SK-N-SH (cell line): ENCODE measurements around the gene KCTD8. TPM values are rescaled to one million over a fixed set of nuclear protein-coding genes. Genes with fewer than 3 reads are reported as not detected.

Experiments
- CTCF ChIA-PET: fragments of 300-600, 350-600 bp; formaldehyde crosslinking; extraction: SDS; loops from one replicate; lab custom pipeline; 2021; lab: Yijun Ruan, JAX
- POLR2A ChIA-PET: fragments of 350-600 bp; sonication (Branson Sonifier 250); formaldehyde crosslinking; extraction: SDS; loops from one replicate; lab custom pipeline; 2020; ENCODE audit warnings: antibody characterized with exemption, inconsistent platforms; lab: Yijun Ruan, JAX
- DNase-seq: peaks from one replicate; pipeline ENCODE4 v3.0.0; 2012
- H2AFZ ChIP-seq: fragments of 200-600 bp; sonication (generic); 2 replicates; pipeline ENCODE4 v1.8.1; 2016; ENCODE audit warnings: antibody characterized with exemption, mild to moderate bottlenecking, low read depth
- H3F3A ChIP-seq: fragments of 200-600 bp; sonication (generic); replicated peaks from 2 replicates; pipeline ENCODE3; 2016; ENCODE audit warnings: antibody characterized with exemption, mild to moderate bottlenecking; ENCODE audit not compliant: insufficient read depth
- H3K27ac ChIP-seq, 2 experiments: fragments of 200-500 bp in 1 of 2; fragments of 200-600 bp in 1 of 2; sonication (Bioruptor generic) in 1 of 2; sonication (generic), shearing (Covaris generic) in 1 of 2; 2 replicates each; pipeline versions ENCODE4 v1.5.1 to v1.6.1; 2014 to 2016; ENCODE audit warnings: low read depth in 2 of 2, inconsistent platforms in 1 of 2, low read length in 1 of 2, mild to moderate bottlenecking in 1 of 2, mixed read lengths in 1 of 2
- H3K27me3 ChIP-seq: fragments of 200-600 bp; sonication (generic), shearing (Covaris generic); 2 replicates; pipeline ENCODE4 v1.6.1; 2016; ENCODE audit warnings: mixed run types; ENCODE audit not compliant: insufficient read depth
- H3K36me3 ChIP-seq, 2 experiments: fragments of 200-500 bp in 1 of 2; fragments of 200-600 bp in 1 of 2; sonication (Bioruptor generic) in 1 of 2; sonication (generic) in 1 of 2; replicated peaks in 1 of 2; 2 replicates each; pipeline versions ENCODE3 to v1.5.1; 2014 to 2016; ENCODE audit warnings: low read length in 1 of 2, mild to moderate bottlenecking in 1 of 2; ENCODE audit not compliant: insufficient read depth in 2 of 2, control insufficient read depth in 1 of 2
- H3K4me1 ChIP-seq, 2 experiments: fragments of 200-500 bp in 1 of 2; fragments of 200-600 bp in 1 of 2; sonication (Bioruptor generic) in 1 of 2; sonication (generic), shearing (Covaris generic) in 1 of 2; 2 replicates each; pipeline versions ENCODE4 v1.5.1 to v1.6.1; 2014 to 2016; ENCODE audit warnings: low read depth in 1 of 2, low read length in 1 of 2, mixed run types in 1 of 2; ENCODE audit not compliant: insufficient read depth in 2 of 2, control insufficient read depth in 1 of 2
- H3K4me2 ChIP-seq: fragments of 200-600 bp; sonication (generic), shearing (Covaris generic); 2 replicates; pipeline ENCODE4 v1.6.1; 2017; ENCODE audit warnings: mixed run types
- H3K4me3 ChIP-seq, 2 experiments: fragments of 200-500 bp in 1 of 2; fragments of 200-600 bp in 1 of 2; sonication (Bioruptor generic) in 1 of 2; sonication (generic), shearing (Covaris generic) in 1 of 2; 2 replicates each; pipeline versions ENCODE4 v1.5.1 to v1.8.1; 2014 to 2016; ENCODE audit warnings: low read depth in 2 of 2, inconsistent platforms in 1 of 2, low read length in 1 of 2, mild to moderate bottlenecking in 1 of 2, mixed read lengths in 1 of 2, moderate library complexity in 1 of 2
- H3K79me2 ChIP-seq: fragments of 200-600 bp; sonication (generic); 2 replicates; pipeline ENCODE4 v1.8.1; 2017; ENCODE audit warnings: mild to moderate bottlenecking; ENCODE audit not compliant: insufficient read depth
- H3K9ac ChIP-seq: fragments of 200-600 bp; sonication (generic); 2 replicates; pipeline ENCODE4 v1.6.1; 2017; ENCODE audit warnings: mixed run types
- H3K9me2 ChIP-seq: fragments of 200-600 bp; sonication (generic); 2 replicates; pipeline ENCODE4 v1.6.1; 2017; ENCODE audit warnings: mixed run types
- H3K9me3 ChIP-seq: fragments of 200-600 bp; sonication (generic); 2 replicates; pipeline ENCODE4 v1.6.1; 2017; ENCODE audit warnings: mixed run types, mild to moderate bottlenecking, moderate library complexity
- H4K20me1 ChIP-seq: fragments of 200-600 bp; sonication (generic); 2 replicates; pipeline ENCODE4 v1.6.1; 2017; ENCODE audit warnings: mild to moderate bottlenecking, mixed run types; ENCODE audit not compliant: insufficient read depth
- ELF1 ChIP-seq: IDR thresholded peaks from 2 replicates; pipeline ENCODE4 v1.4.0; 2012
- MEF2A ChIP-seq: IDR thresholded peaks from 2 replicates; pipeline ENCODE4 v1.4.0; 2012; ENCODE audit warnings: low read depth, borderline replicate concordance
- NFIC ChIP-seq: IDR thresholded peaks from 2 replicates; pipeline ENCODE4 v1.4.0; 2012; ENCODE audit warnings: borderline replicate concordance
- NRF1 ChIP-seq: IDR thresholded peaks from 2 replicates; pipeline ENCODE4 v1.6.1; 2012; ENCODE audit warnings: low read depth, mild to moderate bottlenecking, low read length
- POLR2AphosphoS5 ChIP-seq: IDR thresholded peaks from 2 replicates; pipeline ENCODE4 v1.6.1; 2012; ENCODE audit warnings: low read depth, low read length
- RFX5 ChIP-seq: IDR thresholded peaks from 2 replicates; pipeline ENCODE4 v1.6.1; 2012; ENCODE audit warnings: mild to moderate bottlenecking, improper control_type of control experiment, low read length
- RXRA ChIP-seq: IDR thresholded peaks from 2 replicates; pipeline ENCODE4 v1.4.0; 2012; ENCODE audit warnings: low read depth, mild to moderate bottlenecking, borderline replicate concordance
- SIN3A ChIP-seq: IDR thresholded peaks from 2 replicates; pipeline ENCODE4 v1.6.1; 2012; ENCODE audit warnings: low read depth, mild to moderate bottlenecking, low read length, moderate library complexity, borderline replicate concordance
- SMC3 ChIP-seq: IDR thresholded peaks from 2 replicates; pipeline ENCODE4 v1.6.1; 2012; ENCODE audit warnings: low read depth, low read length, improper control_type of control experiment
- TAF1 ChIP-seq: IDR thresholded peaks from 2 replicates; pipeline ENCODE4 v1.6.1; 2012; ENCODE audit warnings: low read depth, mild to moderate bottlenecking, low read length, moderate library complexity, borderline replicate concordance
- TCF12 ChIP-seq: IDR thresholded peaks from 2 replicates; pipeline ENCODE4 v1.4.0; 2012
- TEAD4 ChIP-seq: IDR thresholded peaks from 2 replicates; pipeline ENCODE4 v1.4.0; 2012; ENCODE audit warnings: mild to moderate bottlenecking, borderline replicate concordance; ENCODE audit not compliant: insufficient read depth
- YY1 ChIP-seq: IDR thresholded peaks from 2 replicates; pipeline ENCODE4 v1.4.0; 2012; ENCODE audit warnings: low read depth, mild to moderate bottlenecking
- WGBS: methylation state at CpG from one replicate; pipeline ENCODE4 v1.1.6; 2017; ENCODE audit warnings: low lambda C conversion rate; 5-methylcytosine and 5-hydroxymethylcytosine counted together
- polyA plus RNA-seq, 3 experiments: library from polyadenylated mRNA; depleted of rRNA; stranded (reverse); fragments of >200 nt; gene quantifications; 2 replicates each; pipeline ENCODE4 v1.2.3, GENCODE V29; 2012
- TF ChIP-seq, protein P1 (sequence below): fragments of 200-600 bp; sonication (generic); IDR thresholded peaks from 2 replicates; pipeline ENCODE4 v1.6.1; 2017; ENCODE audit warnings: antibody characterized with exemption, mild to moderate bottlenecking, moderate library complexity
- TF ChIP-seq, protein P2 (sequence below): IDR thresholded peaks from 2 replicates; pipeline ENCODE4 v1.4.0; 2012; ENCODE audit warnings: low read depth, borderline replicate concordance
- TF ChIP-seq, protein P3 (sequence below): IDR thresholded peaks from 2 replicates; pipeline ENCODE4; 2012
- TF ChIP-seq, protein P4 (sequence below): IDR thresholded peaks from 2 replicates; pipeline ENCODE4 v1.4.0; 2012; ENCODE audit warnings: low read depth, borderline replicate concordance

Gene KCTD8
- polyA plus RNA-seq, 1 of the 3 experiments (the other 2 are of a cell fraction): not detected

DNA sequence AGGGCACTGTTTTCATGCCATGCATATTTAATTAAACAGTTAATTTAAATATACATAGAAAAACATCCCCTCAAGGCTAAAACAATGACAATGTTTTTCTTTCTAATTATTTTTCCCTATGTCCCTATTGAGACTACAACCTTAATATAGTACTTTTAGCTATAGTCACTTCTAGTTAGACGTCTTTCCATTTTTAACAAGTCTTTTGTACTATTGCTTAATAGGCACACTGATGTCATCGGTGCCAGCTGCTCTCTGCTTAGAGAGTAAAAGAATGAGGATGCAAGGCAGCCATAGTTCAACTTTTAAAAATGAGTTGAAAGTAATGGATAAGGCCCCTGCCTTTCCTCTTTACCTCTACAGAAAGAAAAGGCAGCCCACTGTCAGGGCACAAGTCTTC is 191.1 kb downstream of the KCTD8 start:
- DNase-seq: no peak
- Histone ChIP-seq H3K36me3 (no peaks in the 10 kb centered on the region), H3K9me3 (no peaks in the 10 kb centered on the region), H3K27me3 (no peaks in the 10 kb centered on the region), H3K4me1 (no peaks in the 10 kb centered on the region), H3K4me3 (no peak overlapping the region), H3K79me2 (no peaks in the 10 kb centered on the region), H3K4me2 (no peak overlapping the region), H3F3A (no peaks in the 10 kb centered on the region), H4K20me1 (no peaks in the 10 kb centered on the region), H3K9me2 (no peaks in the 10 kb centered on the region), H3K27ac (no peak overlapping the region), H2AFZ (no peak overlapping the region), H3K9ac (no peak overlapping the region)
- 3% methylated on average over 2 of the region's 2 CpGs for WGBS
- ChIA-PET CTCF (no interaction called here), POLR2A (no interaction called here)
- TF ChIP-seq, protein P1, sequence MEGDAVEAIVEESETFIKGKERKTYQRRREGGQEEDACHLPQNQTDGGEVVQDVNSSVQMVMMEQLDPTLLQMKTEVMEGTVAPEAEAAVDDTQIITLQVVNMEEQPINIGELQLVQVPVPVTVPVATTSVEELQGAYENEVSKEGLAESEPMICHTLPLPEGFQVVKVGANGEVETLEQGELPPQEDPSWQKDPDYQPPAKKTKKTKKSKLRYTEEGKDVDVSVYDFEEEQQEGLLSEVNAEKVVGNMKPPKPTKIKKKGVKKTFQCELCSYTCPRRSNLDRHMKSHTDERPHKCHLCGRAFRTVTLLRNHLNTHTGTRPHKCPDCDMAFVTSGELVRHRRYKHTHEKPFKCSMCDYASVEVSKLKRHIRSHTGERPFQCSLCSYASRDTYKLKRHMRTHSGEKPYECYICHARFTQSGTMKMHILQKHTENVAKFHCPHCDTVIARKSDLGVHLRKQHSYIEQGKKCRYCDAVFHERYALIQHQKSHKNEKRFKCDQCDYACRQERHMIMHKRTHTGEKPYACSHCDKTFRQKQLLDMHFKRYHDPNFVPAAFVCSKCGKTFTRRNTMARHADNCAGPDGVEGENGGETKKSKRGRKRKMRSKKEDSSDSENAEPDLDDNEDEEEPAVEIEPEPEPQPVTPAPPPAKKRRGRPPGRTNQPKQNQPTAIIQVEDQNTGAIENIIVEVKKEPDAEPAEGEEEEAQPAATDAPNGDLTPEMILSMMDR: no peak
- TF ChIP-seq POLR2AphosphoS5: no peak
- no peak for TF ChIP-seq SMC3
- TF ChIP-seq SIN3A: no peak
- no peak for TF ChIP-seq NFIC
- TF ChIP-seq, protein P2, sequence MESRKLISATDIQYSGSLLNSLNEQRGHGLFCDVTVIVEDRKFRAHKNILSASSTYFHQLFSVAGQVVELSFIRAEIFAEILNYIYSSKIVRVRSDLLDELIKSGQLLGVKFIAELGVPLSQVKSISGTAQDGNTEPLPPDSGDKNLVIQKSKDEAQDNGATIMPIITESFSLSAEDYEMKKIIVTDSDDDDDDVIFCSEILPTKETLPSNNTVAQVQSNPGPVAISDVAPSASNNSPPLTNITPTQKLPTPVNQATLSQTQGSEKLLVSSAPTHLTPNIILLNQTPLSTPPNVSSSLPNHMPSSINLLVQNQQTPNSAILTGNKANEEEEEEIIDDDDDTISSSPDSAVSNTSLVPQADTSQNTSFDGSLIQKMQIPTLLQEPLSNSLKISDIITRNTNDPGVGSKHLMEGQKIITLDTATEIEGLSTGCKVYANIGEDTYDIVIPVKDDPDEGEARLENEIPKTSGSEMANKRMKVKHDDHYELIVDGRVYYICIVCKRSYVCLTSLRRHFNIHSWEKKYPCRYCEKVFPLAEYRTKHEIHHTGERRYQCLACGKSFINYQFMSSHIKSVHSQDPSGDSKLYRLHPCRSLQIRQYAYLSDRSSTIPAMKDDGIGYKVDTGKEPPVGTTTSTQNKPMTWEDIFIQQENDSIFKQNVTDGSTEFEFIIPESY: no peak
- no peak for TF ChIP-seq MEF2A
- TF ChIP-seq, protein P3, sequence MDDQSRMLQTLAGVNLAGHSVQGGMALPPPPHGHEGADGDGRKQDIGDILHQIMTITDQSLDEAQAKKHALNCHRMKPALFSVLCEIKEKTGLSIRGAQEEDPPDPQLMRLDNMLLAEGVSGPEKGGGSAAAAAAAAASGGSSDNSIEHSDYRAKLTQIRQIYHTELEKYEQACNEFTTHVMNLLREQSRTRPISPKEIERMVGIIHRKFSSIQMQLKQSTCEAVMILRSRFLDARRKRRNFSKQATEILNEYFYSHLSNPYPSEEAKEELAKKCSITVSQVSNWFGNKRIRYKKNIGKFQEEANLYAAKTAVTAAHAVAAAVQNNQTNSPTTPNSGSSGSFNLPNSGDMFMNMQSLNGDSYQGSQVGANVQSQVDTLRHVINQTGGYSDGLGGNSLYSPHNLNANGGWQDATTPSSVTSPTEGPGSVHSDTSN: no peak
- TF ChIP-seq TCF12: no peak
- TF ChIP-seq, protein P4, sequence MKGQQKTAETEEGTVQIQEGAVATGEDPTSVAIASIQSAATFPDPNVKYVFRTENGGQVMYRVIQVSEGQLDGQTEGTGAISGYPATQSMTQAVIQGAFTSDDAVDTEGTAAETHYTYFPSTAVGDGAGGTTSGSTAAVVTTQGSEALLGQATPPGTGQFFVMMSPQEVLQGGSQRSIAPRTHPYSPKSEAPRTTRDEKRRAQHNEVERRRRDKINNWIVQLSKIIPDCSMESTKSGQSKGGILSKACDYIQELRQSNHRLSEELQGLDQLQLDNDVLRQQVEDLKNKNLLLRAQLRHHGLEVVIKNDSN: no peak
- no peak for TF ChIP-seq TEAD4
- TF ChIP-seq TAF1: no peak
- no peak for TF ChIP-seq ELF1
- no peak for TF ChIP-seq RFX5
- TF ChIP-seq NRF1: no peak
- TF ChIP-seq YY1: no peak
- no peak for TF ChIP-seq RXRA
